ENCODE data around the gene CLEC4C. TPM values are rescaled to one million over a fixed set of nuclear protein-coding genes. Genes with fewer than 3 reads are reported as not detected.

CLEC4C gene
- polyA plus RNA-seq, 4 donors = 0.07 TPM; not detected in 3

DNA sequence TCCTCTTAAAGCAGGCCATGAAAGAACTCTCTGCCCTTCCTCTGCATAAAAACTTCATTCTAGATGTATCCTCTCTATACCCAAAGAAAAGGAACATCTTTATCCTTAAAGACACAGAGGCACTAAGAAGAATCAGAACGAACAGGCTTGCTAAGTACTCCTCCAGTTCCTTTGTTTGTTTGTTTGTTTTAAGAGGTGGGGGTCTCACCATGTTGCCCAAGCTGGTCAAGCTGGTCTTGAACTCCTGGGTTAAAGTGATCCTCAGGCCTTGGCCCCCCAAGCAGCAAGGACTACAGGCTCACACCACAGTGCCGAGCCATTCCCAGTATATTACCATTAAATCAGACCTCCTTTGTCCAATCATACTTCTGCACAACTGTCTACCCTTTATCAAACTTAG lies 65.6 kb downstream of the CLEC4C start:
- 63 to 79% (median 75%) methylated on average over 2 of the region's 2 CpGs for WGBS, 3 donors
- Histone ChIP-seq H3K4me1 (ENCODE audit: control insufficient read depth in 3 of 3, insufficient read depth in 2 of 3, low read depth in 1 of 3, low read length in 2 of 3) (no peaks in the 10 kb centered on the region), H3K27ac (ENCODE audit: low read depth in 1 of 3, low read length in 2 of 3) (no peak overlapping the region), H3K36me3 (ENCODE audit: control insufficient read depth in 3 of 3, insufficient read depth in 2 of 3, low read depth in 1 of 3, low read length in 3 of 3) (no peaks in the 10 kb centered on the region), H3K9me3 (ENCODE audit: control insufficient read depth in 2 of 2, insufficient read depth in 1 of 2, low read depth in 1 of 2, low read length in 1 of 2) (no peaks in the 10 kb centered on the region), H3K4me3 (ENCODE audit: low read depth in 1 of 3, low read length in 3 of 3) (no peak overlapping the region), H3K27me3 (ENCODE audit: control insufficient read depth in 3 of 3, insufficient read depth in 3 of 3, low read length in 3 of 3) (no peaks in the 10 kb centered on the region)
- no peak for DNase-seq
- FAIRE-seq = no peak

Other genes with a start within 250 kb of the CLEC4C start
- 100 to 1,000 TPM in 1 of 4 donors, 1 to 10 TPM in 3; 6.3 to 147 (median 7.5) TPM for gene CD163, start 243.6 kb downstream of the CLEC4C start, polyA plus RNA-seq
- 100 to 1,000 TPM in 2 of 4 donors, 10 to 100 TPM in 2; 26.3 to 310 (median 127) TPM for gene APOBEC1, start 81.5 kb downstream of the CLEC4C start, polyA plus RNA-seq
- gene GDF3, start 51.6 kb downstream of the CLEC4C start, polyA plus RNA-seq = under 1 TPM in 2 of 4 donors, not detected in 2; 0.09 to 0.31 TPM
- not detected for gene DPPA3, start 35.9 kb downstream of the CLEC4C start, polyA plus RNA-seq
- not detected for gene NANOGNB, start 17.8 kb upstream of the CLEC4C start, polyA plus RNA-seq
- under 1 TPM in 1 of 4 donors, not detected in 3; 0.19 TPM for gene NANOG, start 42.0 kb upstream of the CLEC4C start, polyA plus RNA-seq
- under 1 TPM in 3 of 4 donors, not detected in 1; 0.03 to 0.77 (median 0.22) TPM for gene SLC2A14, start 125.5 kb upstream of the CLEC4C start, polyA plus RNA-seq
- 10 to 100 TPM in 1 of 4 donors, 1 to 10 TPM in 2, under 1 TPM in 1; 0.89 to 18.1 (median 4.8) TPM for gene SLC2A3, start 188.8 kb upstream of the CLEC4C start, polyA plus RNA-seq

Data from small intestine (tissue), 7 donors.